Thyroid gland (tissue), 4 donors: Measurements from ENCODE around the gene TBP. TPM values are rescaled to one million over a fixed set of nuclear protein-coding genes. Genes with fewer than 3 reads are reported as not detected.

ENCODE experiments used
- DNase-seq, 2 donors: peaks; one replicate each; pipeline ENCODE4 v3.0.0-alpha.2; 2019
- H3K27ac ChIP-seq, 3 donors: fragments of 200-600 bp; sonication (generic); 1 replicate in 2 of 3; 2 replicates in 1 of 3; pipeline ENCODE4 v1.5.1; 2016 to 2019; ENCODE audit warnings: mild to moderate bottlenecking in 1 of 3, moderate library complexity in 1 of 3
- H3K27me3 ChIP-seq: fragments of 200-600 bp; sonication (generic); one replicate; pipeline ENCODE4 v1.5.1; 2019
- H3K36me3 ChIP-seq, 2 donors: fragments of 200-600 bp; sonication (generic); one replicate each; pipeline ENCODE4 v1.5.1; 2016 to 2019
- H3K4me1 ChIP-seq, 2 donors: fragments of 200-600 bp; sonication (generic); one replicate each; pipeline ENCODE4 v1.5.1; 2017 to 2019
- H3K4me3 ChIP-seq, 3 donors: fragments of 200-600 bp; sonication (generic); replicated peaks in 1 of 3; 1 replicate in 2 of 3; 2 replicates in 1 of 3; pipeline ENCODE4 v1.5.1; 2016; ENCODE audit warnings: mild to moderate bottlenecking in 1 of 3
- H3K9me3 ChIP-seq: fragments of 200-600 bp; sonication (generic); one replicate; pipeline ENCODE4 v1.5.1; 2017
- POLR2A ChIP-seq, 2 donors: fragments of 450-650 bp; IDR thresholded peaks; one replicate each; pipeline ENCODE4 v1.6.1; 2017; ENCODE audit warnings: antibody characterized with exemption in 2 of 2, mild to moderate bottlenecking in 2 of 2, moderate library complexity in 1 of 2
- WGBS, 2 donors: methylation state at CpG; one replicate each; pipeline ENCODE4 v1.1.5; 2017; 5-methylcytosine and 5-hydroxymethylcytosine counted together
- intact Hi-C: fragments of 100-400 bp; cut with DNase I; formaldehyde crosslinking; loops from one replicate; pipeline ENCODE4 v1.15.1; 2023
- total RNA-seq, 4 donors: library from RNA; depleted of rRNA; stranded (reverse); fragments of >200 nt; gene quantifications; one replicate each; pipeline ENCODE4 v1.2.3, GENCODE V29; 2016
- TF ChIP-seq, protein P1 (sequence below), 6 experiments: fragments of 200-600 bp in 3 of 6; fragments of 450-650 bp in 3 of 6; sonication (generic) in 3 of 6; IDR thresholded peaks; one replicate each; pipeline ENCODE4 v1.5.1; 2016 to 2019; ENCODE audit warnings: antibody characterized with exemption in 6 of 6, mild to moderate bottlenecking in 2 of 6, inconsistent platforms in 1 of 6, moderate library complexity in 1 of 6

Gene TBP
- total RNA-seq, 4 donors from 2014 or later = 16.4 to 23.0 (median 19.1) TPM

- TF ChIP-seq, protein P1, sequence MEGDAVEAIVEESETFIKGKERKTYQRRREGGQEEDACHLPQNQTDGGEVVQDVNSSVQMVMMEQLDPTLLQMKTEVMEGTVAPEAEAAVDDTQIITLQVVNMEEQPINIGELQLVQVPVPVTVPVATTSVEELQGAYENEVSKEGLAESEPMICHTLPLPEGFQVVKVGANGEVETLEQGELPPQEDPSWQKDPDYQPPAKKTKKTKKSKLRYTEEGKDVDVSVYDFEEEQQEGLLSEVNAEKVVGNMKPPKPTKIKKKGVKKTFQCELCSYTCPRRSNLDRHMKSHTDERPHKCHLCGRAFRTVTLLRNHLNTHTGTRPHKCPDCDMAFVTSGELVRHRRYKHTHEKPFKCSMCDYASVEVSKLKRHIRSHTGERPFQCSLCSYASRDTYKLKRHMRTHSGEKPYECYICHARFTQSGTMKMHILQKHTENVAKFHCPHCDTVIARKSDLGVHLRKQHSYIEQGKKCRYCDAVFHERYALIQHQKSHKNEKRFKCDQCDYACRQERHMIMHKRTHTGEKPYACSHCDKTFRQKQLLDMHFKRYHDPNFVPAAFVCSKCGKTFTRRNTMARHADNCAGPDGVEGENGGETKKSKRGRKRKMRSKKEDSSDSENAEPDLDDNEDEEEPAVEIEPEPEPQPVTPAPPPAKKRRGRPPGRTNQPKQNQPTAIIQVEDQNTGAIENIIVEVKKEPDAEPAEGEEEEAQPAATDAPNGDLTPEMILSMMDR (IDR thresholded peaks at IDR 0.05) = no peak
- TF ChIP-seq POLR2A (IDR thresholded peaks at IDR 0.05) = no peak
- H3K9me3 ChIP-seq = no peaks in the 10 kb centered on the region
- no peak for DNase-seq
- no peaks in the 10 kb centered on the region for H3K27me3 ChIP-seq
- peak overlapping the region; percentile 64 to 81 (median 79) for H3K4me3 ChIP-seq
- intact Hi-C loops = no loop called here
- 0 to 1% methylated on average over 13 of the region's 13 CpGs for WGBS, 2 donors
- H3K4me1 ChIP-seq = peaks cover 23 to 29% of the 10 kb centered on the region in 2 donors
- peaks cover 0 to 2% of the 10 kb centered on the region in 2 donors for H3K36me3 ChIP-seq
- peak overlapping the region; percentile 77 to 91 (median 83) for H3K27ac ChIP-seq
These were observed 596 bp upstream of the TBP start for GRCh38 chr6:170553534-170554012.

DNA sequence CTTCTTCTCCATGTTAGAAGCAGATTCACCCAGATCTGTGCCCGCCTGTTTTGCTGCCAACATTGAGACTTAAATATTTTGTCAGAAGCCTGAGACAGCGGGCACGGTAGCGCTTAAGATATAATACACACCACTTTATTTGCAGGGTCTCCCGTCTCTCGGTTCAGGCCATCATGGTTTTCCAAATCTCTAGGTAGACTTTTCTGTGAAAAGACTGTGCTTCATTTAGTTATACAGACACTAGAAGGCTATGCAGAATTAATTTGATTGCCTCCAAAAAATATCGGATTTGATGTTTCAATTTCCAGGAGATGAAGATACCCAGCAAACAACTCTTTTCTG, 598 bp downstream of the TBP start:
- H3K9me3 ChIP-seq = no peaks in the 10 kb centered on the region
- no peak for DNase-seq
- intact Hi-C loops = loop anchor here (5.0 kb wide), 1 partner anchor 802 kb away; the partner anchor contains the start of genes DYNLT2 and ERMARD
- peaks cover 23% of the 10 kb centered on the region in 2 donors for H3K4me1 ChIP-seq
- peak overlapping the region; percentile 53 to 93 (median 79) for H3K4me3 ChIP-seq
- no peaks in the 10 kb centered on the region for H3K27me3 ChIP-seq
- TF ChIP-seq POLR2A (IDR thresholded peaks at IDR 0.05) = no peak
- TF ChIP-seq, protein P1 (IDR thresholded peaks at IDR 0.05) = no peak
- no peaks in the 10 kb centered on the region for H3K36me3 ChIP-seq
- 2 to 3% methylated on average over 7 of the region's 7 CpGs for WGBS, 2 donors
- H3K27ac ChIP-seq = peak overlapping the region in 1 of 3 donors; percentile 77

DNA sequence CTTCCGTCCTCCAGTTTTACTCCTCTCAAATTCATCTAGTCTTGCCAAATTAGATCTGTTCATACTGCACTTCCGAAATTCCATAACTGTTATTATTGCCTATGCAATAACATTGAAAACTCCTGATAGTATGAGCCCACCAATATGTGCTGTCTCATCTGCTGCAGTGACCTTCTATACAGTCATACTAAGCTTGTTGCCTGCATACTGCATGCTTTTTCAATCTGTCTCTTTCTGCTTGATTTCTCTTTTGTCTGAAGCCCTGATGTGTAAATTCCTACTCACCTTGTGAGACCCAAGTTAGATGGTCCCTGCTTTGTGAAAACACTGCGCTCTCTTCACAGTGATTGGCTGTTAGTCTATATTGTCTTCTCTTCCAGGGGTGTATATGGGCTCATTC, 1.1 kb downstream of the TBP start:
- 60 to 61% methylated on average over 3 of the region's 3 CpGs for WGBS, 2 donors
- Histone ChIP-seq H3K4me3 (peak overlapping the region in 1 of 3 donors; percentile 53), H3K36me3 (no peaks in the 10 kb centered on the region), H3K4me1 (peaks cover 17 to 23% of the 10 kb centered on the region in 2 donors), H3K9me3 (no peaks in the 10 kb centered on the region), H3K27me3 (no peaks in the 10 kb centered on the region), H3K27ac (no peak overlapping the region)
- intact Hi-C loops = loop anchor here (5.0 kb wide), 1 partner anchor 803 kb away; the partner anchor contains the start of genes DYNLT2 and ERMARD
- DNase-seq = no peak
- TF ChIP-seq, protein P1 (IDR thresholded peaks at IDR 0.05) = no peak
- no peak for TF ChIP-seq POLR2A (IDR thresholded peaks at IDR 0.05)

DNA sequence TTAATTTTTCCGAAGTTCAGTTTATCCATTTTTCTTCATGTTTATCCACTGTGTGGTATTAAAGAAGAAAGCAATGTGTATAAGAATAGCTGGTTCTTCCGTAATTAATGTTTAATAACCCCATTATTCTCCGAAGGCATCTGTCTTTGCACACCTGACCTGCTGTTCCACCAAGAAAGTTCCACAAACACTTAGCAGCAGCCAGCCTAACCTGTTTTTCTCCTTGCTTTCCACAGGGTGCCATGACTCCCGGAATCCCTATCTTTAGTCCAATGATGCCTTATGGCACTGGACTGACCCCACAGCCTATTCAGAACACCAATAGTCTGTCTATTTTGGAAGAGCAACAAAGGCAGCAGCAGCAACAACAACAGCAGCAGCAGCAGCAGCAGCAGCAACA, 7.4 kb downstream of the TBP start:
- H3K36me3 ChIP-seq = peaks cover 8 to 17% of the 10 kb centered on the region in 2 donors
- intact Hi-C loops = no loop called here

GRCh38 chr6:170564936-170565530, 10.9 kb downstream of the TBP start:
- H3K27me3 ChIP-seq = no peaks in the 10 kb centered on the region
- H3K4me1 ChIP-seq = no peaks in the 10 kb centered on the region
- no peaks in the 10 kb centered on the region for H3K9me3 ChIP-seq
- no peak overlapping the region for H3K4me3 ChIP-seq
- H3K27ac ChIP-seq = no peak overlapping the region
- DNase-seq = no peak
- 98 to 100% methylated on average over 8 of the region's 8 CpGs for WGBS, 2 donors
- TF ChIP-seq POLR2A (IDR thresholded peaks at IDR 0.05) = no peak
- TF ChIP-seq, protein P1 (IDR thresholded peaks at IDR 0.05) = no peak
- intact Hi-C loops = no loop called here
- H3K36me3 ChIP-seq = peaks cover 23 to 34% of the 10 kb centered on the region in 2 donors

More for the DNA sequence above, 7.4 kb downstream of the TBP start:
- H3K9me3 ChIP-seq = no peaks in the 10 kb centered on the region
- H3K27me3 ChIP-seq = no peaks in the 10 kb centered on the region
- no peaks in the 10 kb centered on the region for H3K4me1 ChIP-seq
- no peak overlapping the region for H3K4me3 ChIP-seq
- no peak overlapping the region for H3K27ac ChIP-seq
- TF ChIP-seq POLR2A (IDR thresholded peaks at IDR 0.05) = no peak
- TF ChIP-seq, protein P1 (IDR thresholded peaks at IDR 0.05) = no peak
- 93 to 95% methylated on average over 4 of the region's 4 CpGs for WGBS, 2 donors
- DNase-seq = no peak
